WERI-Rb-1 (cell line): ENCODE results near the gene CCDC12.

ENCODE experiments used
- DNase-seq: peaks from one replicate; pipeline ENCODE4 v3.0.0-alpha.2; 2020
- H3K27ac ChIP-seq: fragments of 250-450 bp; sonication (Bioruptor Pico); 2 replicates; pipeline ENCODE4 v1.5.1; 2020; ENCODE audit warnings: mild to moderate bottlenecking, moderate library complexity
- H3K27me3 ChIP-seq: fragments of 250-450 bp; sonication (Bioruptor Pico); 2 replicates; pipeline ENCODE4 v1.5.1; 2021; ENCODE audit warnings: mild to moderate bottlenecking, low read depth, moderate library complexity; ENCODE audit not compliant: insufficient read depth, severe bottlenecking
- H3K36me3 ChIP-seq: fragments of 250-450 bp; sonication (Bioruptor Pico); 2 replicates; pipeline ENCODE4 v1.5.1; 2020; ENCODE audit warnings: mild to moderate bottlenecking, moderate library complexity
- H3K4me3 ChIP-seq: 2 replicates; pipeline ENCODE4 v1.5.1; 2011; ENCODE audit warnings: low read depth, mild to moderate bottlenecking, control low read depth, low read length
- H3K9me3 ChIP-seq: fragments of 250-450 bp; sonication (Bioruptor Pico); 2 replicates; pipeline ENCODE4 v1.5.1; 2021; ENCODE audit warnings: mild to moderate bottlenecking, moderate library complexity; ENCODE audit not compliant: severe bottlenecking
- TF ChIP-seq, protein P1 (sequence below): IDR thresholded peaks from 2 replicates; pipeline ENCODE4 v1.5.1; 2011; ENCODE audit warnings: low read depth, mild to moderate bottlenecking, control low read depth, inconsistent platforms, low read length

The CCDC12 gene

DNA sequence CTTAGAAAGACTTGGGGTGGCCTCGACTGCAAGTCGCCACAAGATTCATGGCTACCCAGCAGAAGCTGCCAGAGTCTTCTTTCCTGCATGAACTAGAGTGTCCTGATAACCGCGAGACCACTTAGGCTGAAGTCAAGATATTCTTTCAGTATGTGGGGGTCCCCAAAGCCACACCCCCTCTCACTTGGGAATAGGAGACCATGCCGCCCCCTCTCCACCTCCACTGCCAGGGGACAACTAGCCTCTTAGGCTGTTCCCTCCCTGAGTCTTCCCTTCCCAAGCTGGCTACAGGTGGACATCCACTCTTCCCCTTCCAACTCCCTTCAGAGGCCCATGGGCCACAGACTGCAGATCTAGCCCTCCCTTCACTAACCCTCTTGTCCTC, 1.3 kb upstream of the CCDC12 start:
- no peak for DNase-seq
- H3K27ac ChIP-seq, result no peak overlapping the region
- H3K36me3 ChIP-seq, result peaks cover 18% of the 10 kb centered on the region
- no peak overlapping the region for H3K4me3 ChIP-seq
- no peaks in the 10 kb centered on the region for H3K27me3 ChIP-seq
- no peaks in the 10 kb centered on the region for H3K9me3 ChIP-seq
- TF ChIP-seq, protein P1, sequence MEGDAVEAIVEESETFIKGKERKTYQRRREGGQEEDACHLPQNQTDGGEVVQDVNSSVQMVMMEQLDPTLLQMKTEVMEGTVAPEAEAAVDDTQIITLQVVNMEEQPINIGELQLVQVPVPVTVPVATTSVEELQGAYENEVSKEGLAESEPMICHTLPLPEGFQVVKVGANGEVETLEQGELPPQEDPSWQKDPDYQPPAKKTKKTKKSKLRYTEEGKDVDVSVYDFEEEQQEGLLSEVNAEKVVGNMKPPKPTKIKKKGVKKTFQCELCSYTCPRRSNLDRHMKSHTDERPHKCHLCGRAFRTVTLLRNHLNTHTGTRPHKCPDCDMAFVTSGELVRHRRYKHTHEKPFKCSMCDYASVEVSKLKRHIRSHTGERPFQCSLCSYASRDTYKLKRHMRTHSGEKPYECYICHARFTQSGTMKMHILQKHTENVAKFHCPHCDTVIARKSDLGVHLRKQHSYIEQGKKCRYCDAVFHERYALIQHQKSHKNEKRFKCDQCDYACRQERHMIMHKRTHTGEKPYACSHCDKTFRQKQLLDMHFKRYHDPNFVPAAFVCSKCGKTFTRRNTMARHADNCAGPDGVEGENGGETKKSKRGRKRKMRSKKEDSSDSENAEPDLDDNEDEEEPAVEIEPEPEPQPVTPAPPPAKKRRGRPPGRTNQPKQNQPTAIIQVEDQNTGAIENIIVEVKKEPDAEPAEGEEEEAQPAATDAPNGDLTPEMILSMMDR, result no peak

DNA sequence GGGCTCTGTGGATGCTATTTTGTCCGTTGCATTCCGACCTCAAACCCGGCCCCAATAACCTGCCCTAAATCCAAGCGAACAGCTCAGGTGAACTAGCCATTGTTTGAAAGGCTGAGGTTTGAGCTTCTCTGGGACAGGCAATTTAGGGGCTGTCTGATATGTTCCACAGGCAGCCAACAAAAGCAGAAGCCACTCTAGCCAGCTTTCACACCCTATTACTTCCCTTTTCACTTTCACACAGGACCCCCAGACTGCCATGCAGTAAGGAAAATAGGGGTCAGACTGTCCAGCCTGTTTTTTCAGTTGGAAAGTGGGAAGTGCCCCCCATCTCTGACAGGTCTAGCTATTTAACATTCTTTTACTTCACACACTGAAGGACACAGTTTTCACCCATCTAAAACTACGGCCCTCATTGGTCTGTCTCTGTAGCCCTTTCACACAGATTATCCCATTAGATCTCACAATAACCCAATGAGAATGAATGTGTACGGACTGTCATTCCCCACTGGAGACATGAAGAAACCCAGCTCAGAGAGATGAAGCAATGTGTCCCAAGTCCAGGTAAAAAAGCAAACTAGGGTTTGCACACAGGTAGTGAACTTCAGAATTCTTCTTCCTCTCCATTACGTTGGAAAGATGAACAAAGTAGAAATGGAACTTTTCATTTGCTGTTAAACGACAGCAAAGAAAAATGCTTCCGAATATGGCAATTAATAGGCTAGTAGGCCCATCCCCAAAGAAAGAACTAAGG, 1.9 kb downstream of the CCDC12 start:
- Histone ChIP-seq H3K27ac (no peak overlapping the region), H3K9me3 (no peaks in the 10 kb centered on the region), H3K36me3 (peaks cover 29% of the 10 kb centered on the region), H3K27me3 (no peaks in the 10 kb centered on the region), H3K4me3 (no peak overlapping the region)
- DNase-seq, result no peak
- TF ChIP-seq, protein P1, result no peak

DNA sequence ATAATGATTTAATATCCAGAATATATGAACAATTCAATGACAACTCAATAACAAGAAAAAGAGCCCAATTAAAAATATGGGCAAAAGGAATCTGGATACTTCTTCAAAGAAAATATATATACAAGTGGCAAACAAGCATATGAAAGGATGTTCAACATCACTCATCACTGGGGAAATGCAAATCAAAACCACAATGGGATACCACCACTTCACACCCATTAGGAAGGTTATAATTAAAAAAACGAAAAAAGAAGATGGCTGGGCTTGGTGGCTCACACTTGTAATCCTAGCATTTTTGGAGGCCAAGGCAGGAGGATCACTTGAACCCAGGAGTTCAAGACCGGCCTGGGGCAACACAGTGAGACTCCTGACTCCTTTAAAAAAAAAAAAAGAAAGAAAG, 4.1 kb downstream of the CCDC12 start:
- peaks cover 35% of the 10 kb centered on the region for H3K36me3 ChIP-seq
- H3K4me3 ChIP-seq, result no peak overlapping the region
- TF ChIP-seq, protein P1, result no peak
- no peak overlapping the region for H3K27ac ChIP-seq
- no peak for DNase-seq
- no peaks in the 10 kb centered on the region for H3K9me3 ChIP-seq
- H3K27me3 ChIP-seq, result no peaks in the 10 kb centered on the region

DNA sequence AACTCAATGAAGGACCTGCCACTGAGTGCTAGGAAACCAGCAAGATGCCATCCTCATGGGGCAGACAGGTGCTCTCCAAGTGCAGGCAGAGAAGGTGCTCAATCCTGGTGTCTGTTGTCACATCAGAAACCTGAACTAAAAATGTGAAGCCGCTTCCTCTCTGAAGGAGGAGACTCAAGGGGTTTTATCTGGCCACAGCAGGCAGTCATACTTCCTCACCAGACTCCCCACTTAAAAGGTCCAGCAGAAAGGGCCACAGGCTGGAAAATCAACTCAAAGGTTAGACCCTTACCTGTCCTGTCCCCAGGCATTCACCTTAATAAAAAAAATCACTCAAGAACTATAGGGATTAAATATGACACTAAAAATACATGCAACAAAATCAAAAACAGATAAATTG, 4.8 kb downstream of the CCDC12 start:
- no peak for DNase-seq
- Histone ChIP-seq H3K36me3 (peaks cover 35% of the 10 kb centered on the region), H3K27me3 (no peaks in the 10 kb centered on the region), H3K4me3 (no peak overlapping the region), H3K27ac (no peak overlapping the region), H3K9me3 (no peaks in the 10 kb centered on the region)
- TF ChIP-seq, protein P1, result no peak

DNA sequence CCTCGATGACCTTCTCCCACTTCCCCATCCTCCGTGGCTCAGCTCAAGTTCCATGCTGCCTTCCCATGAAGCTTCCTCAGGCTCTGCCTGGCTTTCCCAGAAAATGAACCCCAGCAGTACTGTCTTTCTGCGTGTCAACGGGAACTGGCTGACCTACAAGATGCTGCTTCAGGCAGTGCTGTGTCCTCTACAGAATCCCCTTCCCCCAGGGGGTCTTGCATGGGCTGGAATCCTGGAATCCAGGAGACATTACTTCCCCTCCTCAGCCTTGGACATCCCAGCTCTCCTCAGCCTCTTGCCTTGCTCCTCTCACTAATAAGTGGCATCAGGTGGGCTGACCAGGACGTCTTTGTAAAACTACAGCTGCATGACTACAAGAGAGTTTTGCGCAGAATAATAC, 5.4 kb downstream of the CCDC12 start:
- no peaks in the 10 kb centered on the region for H3K27me3 ChIP-seq
- H3K36me3 ChIP-seq, result peaks cover 31% of the 10 kb centered on the region
- DNase-seq, result no peak
- TF ChIP-seq, protein P1, result no peak
- H3K27ac ChIP-seq, result no peak overlapping the region
- H3K4me3 ChIP-seq, result no peak overlapping the region
- no peaks in the 10 kb centered on the region for H3K9me3 ChIP-seq

DNA sequence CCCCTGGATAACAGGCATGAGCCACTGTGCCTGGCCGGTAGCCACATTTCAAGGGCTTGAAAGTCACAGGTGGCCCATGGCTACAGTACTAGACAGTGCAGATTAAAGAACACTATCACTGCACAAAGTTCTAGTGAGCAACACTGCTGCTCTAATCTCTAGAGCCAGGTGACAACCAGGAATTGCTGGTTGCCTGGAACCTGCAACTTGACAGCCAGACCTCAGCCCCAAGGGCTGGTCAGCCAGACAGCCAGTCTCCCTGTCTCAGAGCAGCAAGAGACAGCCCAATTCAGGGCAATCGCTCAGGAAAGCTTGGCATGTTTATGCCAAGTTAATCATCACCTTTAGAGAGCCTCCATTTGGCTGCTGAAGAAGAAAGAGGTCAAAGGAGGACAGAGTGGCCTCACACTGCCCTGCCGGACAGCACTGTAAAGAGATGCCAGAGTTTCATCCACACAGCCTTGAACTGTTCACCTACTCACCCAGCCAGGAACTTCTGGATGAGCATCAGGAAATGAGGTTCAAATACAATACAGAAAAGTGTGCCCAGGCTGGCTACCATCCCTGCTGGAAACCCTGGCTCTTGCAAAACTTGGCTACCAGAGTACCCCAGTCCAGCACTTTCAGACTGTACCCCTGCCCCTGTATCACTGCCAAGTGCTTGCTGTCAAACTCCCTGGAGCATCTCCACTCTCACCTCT, 6.0 kb downstream of the CCDC12 start:
- Histone ChIP-seq H3K9me3 (no peaks in the 10 kb centered on the region), H3K36me3 (peaks cover 32% of the 10 kb centered on the region), H3K27ac (no peak overlapping the region), H3K27me3 (no peaks in the 10 kb centered on the region), H3K4me3 (no peak overlapping the region)
- TF ChIP-seq, protein P1, result no peak
- no peak for DNase-seq
